Right hindlimb (tissue), 1 donor: ENCODE results near the gene PROP1.
"Not testable (repeated sequence)": the region's sequence is repeated elsewhere in the genome, so short reads cannot be mapped to it uniquely, and the experiment has no call there.

Experiments
- DNase-seq: peaks from one replicate; pipeline ENCODE4 v3.0.0-alpha.2; 2018

The PROP1 gene

DNA sequence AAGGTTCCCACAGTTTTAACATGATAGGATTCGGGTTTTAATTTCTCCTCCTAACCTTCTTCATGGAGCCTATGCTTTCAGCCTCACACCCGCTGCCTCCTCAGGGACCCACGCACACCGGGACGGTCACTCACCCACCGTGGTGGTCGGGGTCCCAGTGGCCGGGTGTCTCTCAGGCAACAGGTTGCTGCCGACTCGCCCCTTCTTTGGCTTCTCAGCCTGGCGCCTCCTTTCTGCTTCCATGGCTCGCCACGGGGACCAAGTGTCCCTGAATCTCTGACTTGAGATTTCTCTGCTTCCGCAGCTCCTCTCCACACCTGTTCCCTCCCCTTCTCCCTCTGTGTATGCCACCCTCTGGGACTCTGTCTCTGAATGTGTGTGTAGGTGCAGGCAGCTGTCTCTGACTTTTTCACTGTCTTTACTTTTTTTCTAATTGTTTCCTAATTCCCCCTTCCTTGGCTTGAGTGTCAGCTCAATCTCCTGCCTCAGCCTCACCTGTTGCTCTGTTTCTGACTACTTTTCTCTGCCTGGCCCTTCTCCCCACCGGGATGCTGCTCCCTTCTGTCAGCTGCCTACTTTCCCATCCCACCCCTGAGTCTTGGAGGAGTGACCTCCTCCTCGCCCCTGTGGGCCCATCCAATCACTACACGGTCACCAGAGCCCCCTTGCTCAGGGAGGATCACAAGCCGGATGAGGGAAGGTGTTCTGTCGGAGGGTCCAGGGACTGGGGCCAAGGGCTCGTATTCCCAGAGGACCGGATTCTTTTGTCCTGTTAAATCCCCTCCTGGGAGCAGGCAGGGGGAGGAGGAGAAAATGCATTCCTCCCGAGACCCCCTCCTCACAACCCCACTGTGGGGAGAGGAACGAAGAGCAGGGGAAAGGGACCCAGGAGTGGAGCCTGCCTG lies at the start of gene PROP1:
TSS of gene PROP1 (minus strand) at position 552 of the 905 bp plus-strand sequence. CDS start at position 243, 309 bp downstream.
- no peak for DNase-seq

DNA sequence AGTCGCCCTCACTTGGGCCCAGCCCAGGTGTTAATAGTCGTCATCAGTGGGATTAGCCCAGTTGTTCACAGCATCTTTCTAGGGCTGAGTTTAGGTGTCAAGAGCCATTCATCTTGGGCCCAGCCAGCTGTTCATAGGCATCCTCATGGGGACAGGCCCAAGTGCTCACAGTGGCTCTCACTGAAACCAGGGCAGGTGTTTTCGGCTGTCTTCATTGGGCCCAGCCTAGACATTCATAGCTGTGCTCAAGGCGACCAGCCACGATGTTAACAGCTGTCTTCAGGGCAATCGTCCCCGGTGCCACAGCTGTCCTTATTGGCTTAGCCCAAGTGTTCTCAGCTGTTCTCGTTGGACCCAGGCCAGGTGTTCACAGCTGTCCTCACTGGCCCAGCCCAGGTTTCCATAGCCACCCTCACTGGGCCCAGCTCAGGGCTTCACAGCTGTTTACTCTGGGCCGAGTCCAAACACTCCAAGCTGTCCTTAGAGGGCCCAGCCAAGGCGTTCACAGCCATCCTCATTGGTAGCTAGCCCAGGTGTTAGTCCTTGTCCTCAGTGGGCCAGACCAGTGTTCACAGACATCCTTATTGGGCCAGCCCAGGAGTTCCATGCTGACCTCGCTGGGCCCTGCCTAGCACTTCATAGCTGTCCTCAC lies 23.5 kb upstream of the PROP1 start:
- not testable (repeated sequence) for DNase-seq

DNA sequence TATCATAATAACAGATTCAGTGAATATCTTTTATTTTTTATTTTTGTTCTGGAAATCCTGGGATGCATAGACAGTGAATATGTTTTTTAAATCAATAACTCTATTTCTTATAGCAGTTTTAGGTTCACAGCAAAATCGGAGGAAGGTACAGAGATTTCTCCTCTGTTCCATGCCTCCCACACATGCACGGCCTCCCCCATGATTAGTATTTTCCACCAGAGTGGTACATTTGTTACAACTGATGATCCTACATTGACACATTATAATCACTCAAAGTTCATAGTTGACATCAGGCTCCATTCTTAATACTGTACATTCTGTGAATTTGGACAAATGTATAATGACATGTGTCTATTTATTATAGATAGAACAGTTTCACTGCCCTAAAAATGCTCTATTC lies 16.7 kb upstream of the PROP1 start:
- not testable (repeated sequence) for DNase-seq

DNA sequence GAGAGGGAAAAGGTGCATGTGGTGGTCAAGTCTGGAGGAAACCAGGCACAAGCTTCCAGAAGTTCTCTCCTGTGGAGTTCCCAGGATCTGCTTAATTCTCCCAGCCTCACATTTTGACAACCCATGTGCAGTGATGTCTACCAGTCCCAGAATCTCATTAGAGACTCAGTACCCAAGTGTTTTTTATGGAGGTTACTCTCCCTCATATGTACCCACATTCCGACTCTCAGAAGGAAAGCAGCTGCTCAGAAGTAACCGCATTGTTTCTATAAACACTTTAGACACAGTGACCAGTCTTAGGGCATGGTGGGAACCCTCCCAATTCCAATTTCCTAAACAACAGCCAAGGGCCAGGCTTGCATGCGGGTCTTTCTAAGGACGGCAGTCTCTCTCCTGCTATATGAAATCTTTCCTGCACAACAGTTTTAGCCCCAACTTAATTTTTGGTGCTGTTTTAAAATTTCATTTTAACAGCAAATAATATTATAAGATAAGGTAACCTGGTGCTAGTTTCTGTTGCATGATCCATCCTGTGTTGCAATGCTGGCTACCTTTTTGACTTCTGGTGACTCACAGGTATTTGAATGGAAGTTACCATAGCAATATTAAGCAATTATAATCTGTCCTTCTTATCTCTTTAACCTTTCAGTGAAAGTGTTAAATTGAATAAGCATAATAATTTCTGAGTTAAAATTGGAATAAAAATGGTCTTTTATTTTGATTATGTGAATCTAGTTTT lies 15.9 kb upstream of the PROP1 start:
- DNase-seq, result not testable (repeated sequence)

DNA sequence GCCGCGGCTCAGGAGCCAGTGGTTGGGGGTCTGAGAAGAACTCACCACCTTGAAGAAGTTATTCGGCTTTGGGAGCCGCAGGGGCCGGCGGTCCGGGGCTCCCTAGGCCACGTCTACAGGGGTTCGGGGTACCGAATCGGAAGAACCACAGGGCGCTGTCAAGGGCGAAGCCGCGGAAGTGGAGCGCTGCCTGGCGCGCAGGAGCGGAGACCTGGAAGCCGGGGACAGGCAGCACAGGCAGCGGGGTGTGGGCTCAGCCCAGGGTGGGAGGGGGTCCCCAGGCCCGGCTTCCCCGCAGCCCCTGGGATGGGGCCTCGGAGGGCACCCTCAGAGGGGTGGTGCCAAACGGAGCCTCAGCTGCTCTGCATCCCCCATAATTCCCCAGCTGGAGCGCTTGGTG lies 11.2 kb upstream of the PROP1 start:
- not testable (repeated sequence) for DNase-seq

DNA sequence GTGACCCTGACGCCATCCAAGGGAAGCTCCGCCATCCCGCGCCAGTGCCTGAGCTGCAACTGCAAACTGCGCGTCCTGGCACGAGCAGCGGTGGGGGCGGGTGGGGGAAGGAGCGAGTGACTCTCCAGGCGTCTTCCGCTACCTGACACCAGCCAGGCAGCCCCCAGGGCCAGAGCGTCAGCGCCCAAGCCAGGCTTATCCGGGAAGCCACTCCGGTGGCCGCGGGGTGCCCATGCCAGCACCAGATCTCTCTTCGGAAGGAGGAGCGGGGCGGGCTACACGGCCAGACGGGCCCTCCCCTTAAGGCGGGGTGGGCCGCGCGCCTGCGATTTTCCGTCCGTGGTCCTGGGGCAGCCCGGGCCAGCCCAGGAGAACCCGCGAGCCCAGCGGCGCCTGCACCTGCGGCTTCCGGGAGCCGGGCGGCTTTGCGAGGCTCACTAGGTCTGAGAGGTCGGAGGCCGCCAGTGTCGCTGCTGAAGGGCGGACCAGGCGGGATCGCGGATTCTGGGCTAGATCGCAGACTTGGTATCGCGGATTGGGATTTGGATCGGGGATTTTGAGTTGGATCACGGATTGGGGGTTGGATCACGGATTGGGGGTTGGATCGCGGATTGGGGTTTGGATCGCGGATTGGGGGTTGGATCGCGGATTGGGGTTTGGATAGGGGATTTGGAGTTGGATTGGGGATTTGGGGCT lies 10.6 kb upstream of the PROP1 start:
- DNase-seq, result not testable (repeated sequence)

DNA sequence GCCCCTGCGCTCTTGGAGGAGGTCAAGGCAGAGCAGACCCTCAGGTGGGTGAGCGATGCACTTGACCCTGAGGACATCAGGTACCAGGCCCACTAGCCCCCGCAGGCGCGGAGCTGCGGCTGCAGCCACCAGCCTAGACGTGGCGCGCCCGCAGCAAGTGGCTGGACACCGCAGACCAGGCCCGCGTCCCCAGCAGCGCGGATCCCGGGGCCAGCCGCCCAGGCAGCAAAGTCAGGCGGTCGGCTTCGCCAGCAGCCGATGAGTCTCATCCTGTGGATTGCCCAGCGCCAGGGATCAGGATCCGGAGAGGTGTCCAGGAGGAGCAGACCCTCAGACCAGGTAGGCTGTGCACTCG lies 10.1 kb upstream of the PROP1 start:
- not testable (repeated sequence) for DNase-seq

DNA sequence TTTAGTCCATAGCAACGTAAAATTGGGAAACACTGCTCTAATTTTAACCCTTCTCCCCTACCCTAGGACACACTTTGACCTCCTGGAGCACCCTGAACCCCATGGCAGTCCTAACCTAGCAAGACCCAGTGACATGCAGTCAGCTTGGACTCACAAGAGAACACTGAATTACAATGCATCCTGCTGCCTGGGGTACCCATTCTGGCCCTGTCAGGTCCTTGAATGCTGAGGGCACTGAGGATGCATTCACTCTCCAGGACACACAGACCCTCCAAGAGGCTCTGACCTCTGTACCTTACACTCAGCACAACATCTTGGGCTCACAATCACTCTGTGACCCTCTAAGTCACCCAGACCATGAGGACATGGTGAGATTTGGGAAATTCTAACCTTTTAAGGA lies 1.8 kb upstream of the PROP1 start:
- no peak for DNase-seq

DNA sequence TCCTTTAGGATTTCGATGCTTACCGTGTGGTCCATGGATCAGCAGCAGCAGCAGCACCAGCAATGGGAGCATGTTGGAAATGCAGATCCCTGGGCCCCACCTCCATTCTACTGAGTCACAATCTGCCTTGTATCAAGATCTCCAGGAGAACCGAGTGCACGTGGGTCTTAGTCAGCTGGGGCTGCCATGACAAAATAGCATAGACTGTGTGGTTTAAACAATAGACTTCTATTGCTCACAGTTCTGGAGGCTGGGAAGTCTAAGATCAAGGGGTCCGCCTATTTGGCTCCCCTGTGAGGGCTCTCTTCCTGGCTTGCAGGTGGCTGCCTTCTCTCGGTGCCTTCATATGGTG lies 1.3 kb upstream of the PROP1 start:
- DNase-seq, result no peak

DNA sequence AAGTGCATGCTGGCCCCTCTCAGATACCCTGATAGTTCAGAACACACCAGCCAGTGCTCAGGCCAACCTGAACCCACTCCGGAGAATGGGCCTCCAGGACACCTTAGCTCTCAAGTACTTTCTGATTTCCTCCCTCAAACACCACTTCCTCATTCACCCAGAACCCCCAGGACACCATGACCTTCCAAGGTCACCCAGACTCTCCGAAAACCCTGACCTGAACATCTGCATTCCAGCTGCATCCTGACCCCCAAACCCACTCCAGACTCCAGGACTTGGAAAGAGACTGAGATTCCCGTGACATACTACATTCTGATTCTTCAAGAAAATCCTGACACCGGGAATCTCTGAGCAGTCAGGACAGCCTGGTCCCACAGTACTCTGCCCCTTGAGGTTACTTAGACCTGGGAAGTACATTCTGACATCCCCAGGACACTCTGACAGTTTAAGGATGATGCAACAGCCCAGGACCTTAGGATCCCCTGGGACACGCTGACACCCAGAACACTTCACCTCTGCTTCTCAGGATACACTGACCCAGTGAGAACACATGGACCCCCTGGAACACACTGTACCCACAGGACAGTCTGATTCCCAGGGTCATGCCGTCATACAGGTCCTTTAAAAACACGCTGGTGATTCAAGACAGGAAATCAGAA lies 747 bp upstream of the PROP1 start:
- DNase-seq, result no peak

DNA sequence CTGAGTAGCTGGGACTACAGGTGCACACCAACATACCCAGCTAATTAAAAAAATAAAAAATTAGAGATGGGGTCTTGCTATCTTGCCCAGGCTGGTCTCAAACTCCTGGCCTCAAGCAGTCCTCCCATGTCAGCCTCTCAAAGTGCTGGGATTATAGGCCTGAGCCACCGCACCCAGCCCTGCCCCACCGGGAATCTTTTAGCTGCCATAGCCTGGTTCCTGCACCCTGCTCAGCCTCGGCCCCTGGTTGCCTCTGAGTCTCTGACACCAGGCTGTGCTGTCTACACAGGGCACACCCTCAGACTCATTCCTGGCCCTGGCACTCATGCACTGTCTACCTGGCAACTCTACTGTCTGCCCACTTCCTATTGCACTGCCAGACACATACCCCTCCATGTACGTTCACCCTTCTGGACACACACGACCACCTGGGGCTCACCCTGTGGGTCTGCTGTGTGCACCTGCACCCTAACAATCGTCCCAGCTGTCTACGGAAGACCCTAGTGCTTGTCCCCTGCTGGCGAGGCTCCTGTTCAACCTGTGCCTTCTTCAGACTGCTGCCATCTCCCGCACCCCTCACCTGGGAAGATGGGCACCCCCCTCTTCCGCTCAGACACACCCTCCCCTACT lies 1.4 kb downstream of the PROP1 start:
- no peak for DNase-seq

DNA sequence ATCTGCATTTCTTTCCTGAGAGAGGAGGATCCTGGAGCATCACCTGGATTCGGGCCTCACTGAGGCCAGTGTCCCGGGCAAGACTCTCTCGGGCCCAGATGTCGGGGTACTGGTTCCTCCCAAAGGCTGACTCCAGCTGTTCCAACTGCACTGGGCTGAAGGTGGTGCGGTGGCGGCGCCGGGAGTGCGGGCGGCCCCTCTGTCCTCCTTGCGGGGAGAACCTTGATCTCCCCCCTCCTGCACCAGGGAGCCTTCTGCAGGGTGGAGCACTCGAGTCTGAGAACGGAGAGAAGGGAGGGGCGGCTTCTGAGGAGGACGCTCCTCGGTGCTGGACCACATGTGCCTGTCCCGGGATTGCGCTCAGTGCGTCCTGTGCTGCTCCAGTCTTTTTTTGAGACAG lies 2.0 kb downstream of the PROP1 start:
- no peak for DNase-seq

DNA sequence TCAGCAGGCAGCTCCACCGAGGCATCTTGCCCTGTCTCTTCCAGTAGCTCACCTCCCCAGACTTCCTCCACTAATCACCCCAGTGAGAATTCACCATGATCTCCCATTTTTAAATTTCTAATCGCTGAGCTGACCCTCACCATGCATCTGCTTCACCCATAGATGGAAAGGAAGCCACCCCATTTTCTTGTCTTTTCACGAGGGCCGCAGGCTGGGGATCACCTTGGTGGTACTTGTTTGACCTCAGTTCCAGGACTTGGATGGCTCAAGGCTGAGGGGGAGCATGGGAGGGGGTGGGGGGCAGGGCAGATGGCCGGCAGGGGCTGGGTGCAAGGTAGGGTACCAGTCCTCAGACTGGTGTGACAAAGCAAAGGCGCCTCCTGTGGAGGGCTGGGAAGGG lies 3.6 kb downstream of the PROP1 start:
- no peak for DNase-seq

DNA sequence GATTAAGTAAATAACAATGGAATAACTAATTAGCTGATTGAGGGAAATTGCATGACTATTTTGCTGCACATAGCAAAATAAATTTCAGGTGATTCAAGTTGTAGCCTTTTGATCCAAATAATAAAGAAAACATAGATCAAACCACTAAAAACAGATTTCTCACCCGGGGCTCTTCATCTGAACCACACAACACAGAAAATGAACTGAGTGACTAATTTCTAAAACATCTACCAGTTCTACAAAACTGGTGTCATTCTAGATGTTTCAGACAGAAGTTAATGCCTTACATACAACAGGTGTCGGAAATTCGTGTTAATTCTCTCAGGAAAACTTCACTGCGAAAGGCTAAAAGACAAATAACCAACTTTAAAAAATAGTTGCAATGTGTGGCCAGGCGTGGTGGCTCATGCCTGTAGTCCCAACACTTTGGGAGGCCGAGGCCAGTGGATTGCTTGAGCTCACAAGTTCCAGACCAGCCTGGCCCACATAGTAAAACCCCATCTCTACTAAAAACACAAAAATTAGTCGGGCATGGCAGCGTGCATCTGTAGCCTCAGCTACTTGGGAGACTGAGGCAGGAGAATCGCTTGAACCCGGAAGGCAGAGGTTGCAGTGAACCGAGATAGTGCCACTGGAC lies 6.9 kb downstream of the PROP1 start:
- DNase-seq, result no peak

DNA sequence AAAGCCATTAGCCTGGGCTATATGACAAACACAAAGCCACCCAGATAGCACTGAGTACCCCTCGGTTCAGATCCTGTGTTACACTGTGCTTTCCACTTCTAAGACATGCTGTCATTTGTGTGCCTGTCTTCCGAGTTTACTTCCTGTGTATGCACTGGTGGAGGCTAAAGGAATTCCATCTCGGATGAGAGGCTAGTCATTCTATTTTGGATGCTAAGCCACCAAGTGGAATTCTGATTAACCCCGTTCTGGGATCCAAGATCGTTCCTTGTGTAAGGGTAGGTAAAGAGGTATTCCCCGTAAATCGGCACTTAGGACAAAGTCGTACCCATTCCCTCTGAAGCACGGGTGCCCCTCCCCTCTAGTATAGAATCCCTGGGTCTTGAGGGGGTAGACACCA lies 8.7 kb downstream of the PROP1 start:
- DNase-seq, result no peak

DNA sequence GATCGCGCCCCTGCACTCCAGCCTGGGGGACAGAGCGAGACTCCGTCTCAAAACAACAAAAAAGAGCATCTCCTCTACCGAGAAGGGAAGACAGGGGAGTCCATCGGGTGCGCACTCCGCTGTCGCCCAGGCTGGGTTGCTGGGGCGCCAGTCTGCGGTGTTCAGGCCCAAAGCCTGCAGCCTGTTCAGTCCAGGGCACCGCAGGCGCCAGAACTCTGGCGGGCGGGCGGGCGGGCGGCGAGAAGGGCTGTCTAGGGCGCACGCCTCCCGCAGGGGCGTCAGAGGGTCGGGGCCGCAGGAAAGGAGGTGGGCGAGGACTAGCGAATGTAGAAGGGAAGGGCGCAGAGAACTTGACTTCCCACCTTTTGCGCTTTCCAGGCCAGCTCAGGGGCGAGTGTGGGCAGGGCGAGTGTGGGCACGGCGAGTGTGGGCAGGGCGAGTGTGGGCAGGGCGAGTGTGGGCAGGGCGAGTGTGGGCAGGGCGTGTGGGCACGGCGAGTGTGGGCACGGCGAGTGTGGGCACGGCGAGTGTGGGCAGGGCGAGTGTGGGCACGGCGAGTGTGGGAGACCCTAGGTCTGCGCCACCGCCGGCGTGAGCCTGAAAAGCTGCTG lies 10.5 kb downstream of the PROP1 start:
- no peak for DNase-seq

DNA sequence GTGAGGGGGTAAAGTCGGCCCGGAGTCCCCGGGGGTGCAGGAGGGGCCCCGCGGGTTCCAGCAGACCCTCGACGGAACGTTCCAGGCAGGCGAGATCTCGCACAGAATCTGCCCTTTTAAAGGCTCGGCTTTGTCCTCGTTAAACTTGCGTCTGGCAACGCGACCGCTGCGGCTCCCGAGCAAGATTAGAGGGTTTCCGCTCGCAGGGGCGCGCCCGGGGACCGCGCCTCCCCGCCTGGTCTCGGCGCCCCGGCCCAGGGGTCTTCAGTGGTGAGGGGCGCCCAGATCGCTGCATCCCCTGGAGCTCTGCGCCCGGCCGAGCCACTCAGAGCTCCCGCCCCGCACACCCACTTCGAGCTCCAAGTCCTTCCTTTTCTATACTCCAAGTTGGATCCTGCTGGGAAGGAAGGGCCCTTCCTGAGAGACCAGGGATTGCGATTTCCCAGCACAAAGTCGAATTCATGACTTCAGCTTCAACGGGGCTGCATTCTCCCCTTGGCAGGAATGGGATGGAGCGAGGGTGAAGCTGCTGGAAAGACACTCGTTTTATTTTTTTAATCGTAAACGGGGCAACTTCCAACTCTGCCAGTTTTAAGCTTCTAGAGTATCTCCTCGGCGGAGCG lies 11.3 kb downstream of the PROP1 start:
- DNase-seq, result no peak

DNA sequence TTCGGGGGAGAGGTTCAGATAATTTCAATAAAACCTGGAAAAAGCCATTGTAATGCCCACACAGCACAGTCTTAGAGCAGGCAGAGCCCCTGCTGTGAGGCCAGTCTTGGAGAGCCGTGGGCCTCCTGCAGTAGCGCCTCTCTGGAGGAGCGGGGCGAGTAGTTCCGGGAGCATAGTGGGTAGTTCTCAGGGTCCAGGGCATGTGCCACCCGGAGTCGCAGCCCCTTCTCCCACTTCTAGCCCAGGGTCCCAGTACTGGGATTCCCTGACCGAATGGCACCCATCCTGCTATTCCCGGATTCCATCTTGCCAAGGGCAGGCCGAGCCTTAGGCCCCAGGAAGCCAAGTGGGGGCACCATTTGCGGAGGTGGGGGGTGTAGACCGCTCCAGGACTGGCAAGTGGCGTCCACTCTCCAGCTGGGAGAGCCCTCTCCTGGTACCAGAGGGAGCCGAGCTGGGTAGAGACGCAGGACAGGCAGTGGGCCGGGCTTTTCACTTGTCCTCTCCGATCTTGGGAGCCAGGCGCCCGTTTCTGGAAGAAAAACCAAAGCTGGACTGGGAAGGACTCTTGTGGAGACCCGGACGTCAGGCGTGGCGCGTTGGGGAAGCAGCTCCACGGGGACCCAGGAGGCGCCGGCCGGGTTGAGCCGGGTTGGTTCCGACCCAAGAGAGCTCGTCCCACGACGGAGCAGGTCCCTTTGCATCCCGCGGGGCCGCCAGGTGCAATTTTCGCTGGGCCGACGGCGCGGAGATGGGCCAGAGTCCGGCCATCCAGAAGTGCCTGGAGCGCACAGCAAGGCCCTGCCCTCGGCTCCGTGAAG lies 12.1 kb downstream of the PROP1 start:
- DNase-seq, result no peak

DNA sequence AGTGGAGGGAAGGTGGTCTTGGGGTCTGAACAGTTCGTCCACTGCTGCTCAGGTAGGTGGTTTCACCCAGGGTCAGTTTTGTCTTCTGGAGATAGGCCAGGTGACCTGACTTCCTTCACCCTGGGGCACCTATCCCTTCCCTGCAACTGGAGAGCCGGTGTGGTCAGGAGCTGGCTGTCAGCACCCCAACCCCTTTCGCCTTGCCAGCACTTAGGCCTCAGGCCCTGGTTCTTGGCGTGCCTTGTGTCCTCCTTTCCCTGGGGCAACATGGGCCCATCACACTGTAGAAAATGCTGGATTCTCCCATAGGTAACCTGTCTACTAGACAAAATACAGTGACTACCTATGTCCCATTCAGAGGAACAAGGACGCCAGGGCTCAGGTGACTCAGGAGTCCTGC lies 13.1 kb downstream of the PROP1 start:
- no peak for DNase-seq
